NCI-H2227 (cell line): ENCODE results near the gene LMCD1.
A peak's percentile ranks its signal among the peaks of the same experiment; 100 is the strongest.

Source experiments
- DNase-seq: peaks from one replicate; lab custom pipeline; 2025; ENCODE audit not compliant: unreplicated experiment; lab: John Stamatoyannopoulos, UW

Gene LMCD1

DNA sequence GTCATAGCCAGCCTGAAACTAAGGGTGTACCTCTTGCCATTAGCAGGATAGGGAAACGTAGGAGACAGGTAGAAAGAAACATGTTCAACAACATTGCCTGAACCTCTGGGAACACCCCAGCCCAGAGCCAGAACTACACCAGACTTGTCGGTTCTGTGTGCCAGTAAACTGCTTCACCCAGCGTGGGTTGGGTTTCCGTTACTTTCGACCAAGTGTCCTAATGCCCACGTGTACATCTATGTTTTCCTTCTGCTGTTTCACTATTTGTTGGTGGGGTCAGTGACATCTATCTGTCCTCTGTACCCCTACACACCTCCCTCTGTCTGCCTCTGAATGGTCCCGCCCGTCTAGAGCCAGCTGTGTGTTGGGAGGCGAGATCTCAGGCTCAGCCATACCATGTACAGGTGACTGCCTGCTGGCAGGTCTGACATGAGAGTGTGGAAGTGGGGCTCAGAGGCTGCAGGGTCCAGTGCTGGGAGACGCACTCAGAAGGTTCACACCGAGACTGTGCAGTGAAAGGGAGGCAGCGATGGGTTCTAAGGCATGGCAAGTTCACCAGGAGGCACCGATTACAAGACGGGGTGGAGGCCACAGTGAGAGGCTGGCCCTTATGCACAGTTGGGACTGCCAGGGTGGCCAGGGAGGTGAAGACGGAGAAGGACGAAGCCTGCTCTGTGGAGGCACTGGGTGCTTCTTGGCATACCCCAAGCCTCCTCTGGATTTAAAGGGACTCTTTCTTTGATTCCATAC lies 106.6 kb downstream of the LMCD1 start:
- no peak for DNase-seq

GRCh38 chr3:8608791-8609467 lies 107.3 kb downstream of the LMCD1 start:
- DNase-seq: no peak

DNA sequence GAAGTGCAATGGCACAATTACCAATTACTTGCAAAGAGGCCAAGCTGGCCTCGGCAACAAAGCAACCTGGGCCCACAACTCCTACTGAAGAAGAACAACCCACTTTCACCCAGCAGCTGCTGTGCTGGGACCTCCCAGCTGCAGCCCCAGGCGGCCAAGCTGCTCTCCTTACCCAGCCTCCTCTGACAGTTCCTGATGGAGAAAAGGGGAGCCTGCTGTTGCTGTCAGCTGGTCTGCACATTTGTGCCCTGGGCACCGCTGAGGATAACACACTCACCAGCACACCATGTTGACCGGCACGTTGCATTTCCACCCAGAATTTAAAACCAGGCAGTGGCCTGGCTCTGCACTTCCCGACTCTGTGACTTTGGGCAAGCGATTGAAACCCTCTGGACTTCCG lies 109.3 kb downstream of the LMCD1 start:
- DNase-seq: no peak

DNA sequence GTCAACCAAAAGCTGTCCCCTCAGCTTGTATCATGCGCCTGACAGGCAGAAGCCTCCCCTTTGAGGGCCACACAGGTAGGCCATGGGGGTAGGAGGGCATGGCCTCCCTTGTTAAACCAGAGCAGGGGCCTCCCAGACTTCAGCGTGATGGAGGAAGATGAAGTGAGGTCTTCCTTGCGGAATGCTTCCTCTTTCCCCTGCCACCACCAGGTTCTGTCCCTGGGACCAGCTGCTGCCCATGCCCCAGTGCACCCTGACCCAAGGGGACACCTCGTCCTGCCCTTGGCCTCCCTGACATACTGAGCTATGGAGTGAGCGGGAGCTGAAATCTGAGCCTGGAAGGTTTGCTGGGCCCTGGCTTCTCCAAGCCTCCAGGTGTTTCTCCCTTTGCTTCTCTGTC lies 116.3 kb downstream of the LMCD1 start:
- DNase-seq: no peak

GRCh38 chr3:8618950-8619349 lies 117.3 kb downstream of the LMCD1 start:
- no peak for DNase-seq

DNA sequence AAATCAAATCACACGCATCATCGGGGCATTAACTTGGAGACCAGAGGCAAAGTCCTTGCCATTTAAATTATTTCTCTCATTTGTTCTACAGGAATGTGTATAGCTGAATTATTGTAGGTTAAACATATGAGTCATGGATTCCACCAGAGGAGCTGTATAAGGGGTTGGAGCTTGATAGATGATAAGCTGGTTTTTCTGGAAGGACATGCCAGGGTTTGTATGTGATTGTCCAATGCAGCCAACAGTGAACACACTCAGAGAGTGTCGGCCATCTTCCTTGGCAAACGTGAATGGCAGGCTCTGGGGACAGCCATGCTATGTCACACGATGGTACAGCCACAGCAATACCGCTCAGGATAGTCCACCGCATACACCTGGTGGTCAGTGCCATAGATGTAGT lies 117.9 kb downstream of the LMCD1 start:
- DNase-seq: no peak

DNA sequence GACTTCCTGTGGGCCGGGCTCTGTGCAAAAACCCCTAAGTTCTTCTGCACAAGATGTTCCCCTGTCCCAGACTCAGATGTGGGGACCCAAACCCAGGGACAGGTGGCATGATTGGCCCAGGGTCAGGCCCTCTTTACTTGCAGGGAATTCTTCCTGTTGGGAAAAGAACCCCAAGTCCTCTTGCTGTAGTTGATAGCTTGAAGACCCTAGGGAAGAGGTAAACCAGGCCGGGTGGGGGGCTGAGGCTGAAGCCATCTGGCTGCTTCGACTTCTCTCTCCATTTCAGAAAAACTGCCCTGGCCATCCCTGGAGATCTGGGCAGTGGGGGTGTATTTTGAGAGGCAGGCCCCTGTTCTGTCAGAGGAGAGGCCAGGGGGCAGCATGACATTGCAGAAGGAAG lies 119.5 kb downstream of the LMCD1 start:
- no peak for DNase-seq

GRCh38 chr3:8621872-8622271 lies 120.2 kb downstream of the LMCD1 start:
- DNase-seq: no peak

GRCh38 chr3:8622873-8623691 lies 121.5 kb downstream of the LMCD1 start:
- DNase-seq: peak; percentile 74

DNA sequence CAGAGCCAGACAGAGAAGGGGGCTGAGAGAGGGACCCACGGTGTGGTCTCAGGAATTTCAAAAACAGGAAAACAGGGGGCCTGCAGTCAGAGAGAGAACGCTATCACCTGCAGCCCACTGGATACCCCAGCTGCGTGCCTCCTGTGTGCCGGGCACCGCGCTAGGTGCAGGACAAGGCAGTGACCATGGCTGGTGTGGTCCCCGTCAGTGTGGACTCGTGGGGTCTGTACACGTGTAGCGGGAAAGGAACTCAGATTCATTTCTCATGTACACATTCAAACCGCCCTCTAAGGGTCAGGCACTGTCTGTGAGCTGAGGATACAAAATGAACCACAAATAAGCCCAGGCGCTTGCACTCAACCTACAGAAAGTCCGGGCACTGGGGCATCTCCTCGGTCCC lies 122.1 kb downstream of the LMCD1 start:
- no peak for DNase-seq
